GM21619 (cell line): ENCODE results near the gene TCEANC2.

Experiments used
- ATAC-seq: cut with Tn5 transposase; IDR thresholded peaks from one replicate; pipeline ENCODE4 v1.9.1; 2021; ENCODE audit not compliant: unreplicated experiment

The TCEANC2 gene

DNA sequence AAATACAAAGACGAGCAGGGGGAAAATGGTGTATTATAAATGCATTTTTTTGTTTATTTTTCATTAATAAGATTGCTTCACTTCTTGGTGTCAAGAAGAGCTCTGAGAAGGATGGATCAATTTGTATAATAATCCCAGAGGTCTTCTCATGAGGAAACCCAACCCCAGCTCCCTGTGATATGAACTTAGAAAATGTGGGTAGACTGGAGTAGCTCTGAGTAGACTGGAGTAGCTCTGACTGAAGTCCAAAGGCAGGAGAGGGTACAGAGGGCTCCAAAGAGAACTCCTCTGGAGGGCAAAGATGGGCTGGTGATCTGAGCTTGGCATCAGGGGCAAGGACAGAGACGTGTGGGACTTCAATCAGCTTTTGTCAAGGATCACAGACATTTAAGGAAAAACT lies 78.0 kb downstream of the TCEANC2 start:
- ATAC-seq, result no peak

DNA sequence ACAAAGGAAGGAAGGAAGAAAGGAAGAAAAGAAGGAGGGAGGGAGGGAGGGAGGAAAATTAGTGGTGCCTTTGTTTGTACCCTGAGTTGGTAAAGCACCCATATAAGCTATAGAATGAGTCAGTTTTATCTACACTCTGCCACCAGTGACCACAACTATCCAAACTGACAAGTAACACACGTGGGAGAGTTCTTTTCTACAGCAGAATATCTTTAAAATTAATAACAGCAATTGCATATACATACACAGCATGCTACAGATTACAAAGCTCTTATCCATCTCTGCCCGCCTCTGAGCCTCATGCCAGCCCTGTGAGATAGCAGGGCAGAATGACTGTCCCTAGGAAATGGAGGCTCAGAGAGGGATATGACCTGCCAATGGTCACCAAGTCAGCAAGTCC lies 79.1 kb downstream of the TCEANC2 start:
- no peak for ATAC-seq

GRCh38 chr1:54134295-54134694 lies 80.9 kb downstream of the TCEANC2 start:
- ATAC-seq, result no peak

GRCh38 chr1:54135436-54136120 lies 82.2 kb downstream of the TCEANC2 start:
- ATAC-seq, result no peak

DNA sequence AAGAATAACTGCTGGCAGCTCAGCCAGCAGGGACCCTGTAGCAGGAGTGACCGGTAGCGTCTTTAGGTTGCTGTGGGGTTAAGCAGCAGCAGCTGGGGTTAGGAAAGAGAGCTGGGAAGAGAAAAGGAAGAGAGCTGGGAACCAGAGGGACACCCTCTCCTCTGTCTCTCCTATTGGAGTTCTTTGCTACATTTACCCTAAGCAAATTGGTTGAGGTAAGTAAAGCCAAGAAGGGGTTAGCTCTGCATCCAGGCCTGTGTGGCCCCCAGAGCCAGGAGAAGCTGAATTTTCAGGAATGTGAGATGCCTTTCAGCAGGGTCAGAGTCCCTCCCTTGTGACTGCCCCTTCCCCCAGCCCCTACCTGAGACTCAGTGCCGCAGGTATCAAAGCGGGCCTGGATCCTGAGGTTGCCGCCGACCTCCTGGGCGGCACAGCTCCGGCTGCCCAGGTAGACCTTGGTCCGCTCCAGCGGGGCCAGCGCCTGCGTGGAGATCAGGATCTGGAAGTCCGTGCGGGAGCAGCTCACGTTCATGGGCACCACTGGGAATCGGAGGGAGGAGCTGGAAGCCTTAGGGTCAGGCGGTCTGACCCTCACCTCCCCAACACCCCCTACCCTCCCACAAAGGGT lies 83.0 kb downstream of the TCEANC2 start:
- no peak for ATAC-seq

DNA sequence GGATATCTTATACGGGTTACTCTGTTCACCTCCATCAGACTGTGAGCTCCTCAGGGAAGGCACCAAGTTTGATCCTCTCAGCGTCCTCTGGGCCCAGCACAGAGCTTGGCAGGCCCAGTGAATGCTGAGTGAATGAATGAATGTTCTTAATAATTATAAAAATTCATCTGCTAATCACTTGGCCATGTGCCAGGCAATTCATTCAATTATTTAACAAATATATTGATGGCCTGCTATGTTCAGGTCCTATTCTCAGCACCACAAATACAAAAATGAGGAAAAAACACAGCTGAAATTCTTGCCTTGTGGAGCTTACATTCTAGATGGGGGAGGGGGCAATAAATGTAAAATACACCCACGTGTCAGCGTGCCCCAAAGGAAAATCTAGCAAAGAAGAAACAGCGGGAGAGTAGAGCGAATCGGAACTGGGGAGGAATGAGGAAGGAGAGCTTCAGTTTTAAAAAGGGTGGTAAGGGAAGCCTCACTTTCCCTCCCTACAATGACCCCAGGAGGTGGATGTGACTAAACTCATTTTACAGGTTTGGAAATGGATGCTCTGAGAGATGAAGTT lies 83.6 kb downstream of the TCEANC2 start:
- no peak for ATAC-seq

- ATAC-seq, result no peak
Measured at GRCh38 chr1:54137534-54138061, 84.2 kb downstream of the TCEANC2 start.

DNA sequence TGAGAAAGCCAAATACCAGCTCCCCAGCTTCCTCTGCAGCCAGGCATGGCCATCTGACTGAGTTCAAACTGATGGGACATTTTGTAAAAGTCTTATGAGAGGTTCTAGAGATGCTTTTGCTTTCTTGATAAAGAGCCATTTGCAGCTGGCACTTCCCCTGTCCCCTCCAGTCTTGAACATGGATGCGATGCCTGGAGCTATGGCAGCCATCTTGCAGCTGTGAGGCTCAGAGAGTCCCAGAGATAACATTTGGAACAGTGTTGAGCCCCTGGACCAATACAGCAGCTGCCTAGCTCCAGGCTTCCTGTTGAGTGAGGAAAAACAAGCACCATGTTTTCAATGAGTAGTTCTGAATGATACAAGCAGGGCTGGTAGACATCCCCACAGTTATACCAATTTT lies 85.6 kb downstream of the TCEANC2 start:
- no peak for ATAC-seq

DNA sequence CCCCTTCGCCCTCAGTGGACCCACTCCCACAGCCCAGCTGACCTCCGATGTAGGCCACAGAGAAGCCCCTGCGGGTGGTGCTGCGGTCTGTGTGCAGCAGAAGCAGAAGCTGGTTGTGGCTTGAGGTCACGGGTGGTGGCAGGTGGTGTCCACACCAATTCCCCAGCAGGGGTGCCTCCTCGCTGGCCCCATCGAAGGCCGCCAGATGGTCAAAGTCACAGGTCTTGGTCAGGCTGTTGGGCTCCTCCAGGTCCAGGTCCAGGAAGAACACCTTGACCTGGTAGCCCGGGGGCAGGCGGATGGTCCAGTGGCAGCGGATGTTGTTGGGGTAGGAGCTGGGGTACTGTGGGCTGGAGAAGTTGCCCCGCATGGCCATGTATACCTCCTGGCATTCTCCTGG lies 86.3 kb downstream of the TCEANC2 start:
- ATAC-seq, result no peak

DNA sequence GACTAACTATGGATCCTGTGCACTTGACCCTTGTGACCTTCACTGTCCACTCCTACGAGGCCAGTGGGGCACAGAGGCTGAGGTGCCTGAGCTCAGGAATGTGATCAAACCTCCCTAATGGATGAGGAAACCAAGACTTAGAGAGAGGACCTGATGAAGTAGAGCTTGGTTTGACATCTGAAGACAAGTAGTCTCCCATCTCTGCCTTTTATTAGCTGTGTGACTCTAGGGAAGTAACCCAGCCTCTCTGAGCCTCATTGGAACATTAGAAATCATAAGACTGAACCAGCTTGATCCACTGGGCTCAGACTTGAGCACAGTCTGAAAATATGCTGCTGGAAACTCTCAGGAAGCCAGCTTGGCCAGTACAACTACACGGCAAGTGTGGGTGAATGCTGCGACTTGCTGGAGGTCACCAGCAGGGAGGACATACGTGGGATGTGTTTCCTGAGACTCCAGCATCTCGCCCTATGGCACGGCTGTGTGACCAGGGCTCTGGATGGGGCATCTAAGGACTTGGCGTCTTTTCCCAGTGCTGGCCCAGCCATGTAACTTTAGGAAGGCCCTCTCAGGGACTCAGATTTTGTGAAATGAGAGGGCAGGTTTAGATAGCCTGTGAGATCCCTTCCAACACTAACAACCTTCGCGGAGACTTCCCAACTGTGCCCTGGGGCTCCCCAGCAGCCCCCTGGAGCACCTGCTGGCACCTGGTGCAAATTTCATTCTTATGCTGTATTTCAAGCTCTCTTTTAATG lies 88.9 kb downstream of the TCEANC2 start:
- ATAC-seq, result no peak

GRCh38 chr1:54144366-54144765 lies 91.0 kb downstream of the TCEANC2 start:
- no peak for ATAC-seq

DNA sequence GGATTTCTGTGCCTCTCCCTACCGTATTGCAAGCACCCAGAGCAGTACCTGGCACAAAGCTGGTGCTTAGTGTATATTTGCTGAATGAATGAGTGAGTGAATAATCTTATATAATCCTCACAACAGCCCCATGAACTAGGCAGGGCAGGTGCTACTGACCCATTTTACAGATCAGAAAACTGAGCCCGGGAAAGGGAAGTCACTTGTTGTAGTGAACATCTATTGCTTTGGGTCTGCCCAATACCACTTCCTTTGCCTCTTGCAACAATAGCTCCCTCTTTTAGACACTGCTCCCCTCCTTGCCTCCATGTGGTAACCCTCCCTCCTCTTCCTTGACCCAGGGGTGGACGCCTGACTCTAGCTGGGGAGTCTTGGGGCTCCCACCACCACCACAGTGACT lies 96.3 kb downstream of the TCEANC2 start:
- ATAC-seq, result no peak

DNA sequence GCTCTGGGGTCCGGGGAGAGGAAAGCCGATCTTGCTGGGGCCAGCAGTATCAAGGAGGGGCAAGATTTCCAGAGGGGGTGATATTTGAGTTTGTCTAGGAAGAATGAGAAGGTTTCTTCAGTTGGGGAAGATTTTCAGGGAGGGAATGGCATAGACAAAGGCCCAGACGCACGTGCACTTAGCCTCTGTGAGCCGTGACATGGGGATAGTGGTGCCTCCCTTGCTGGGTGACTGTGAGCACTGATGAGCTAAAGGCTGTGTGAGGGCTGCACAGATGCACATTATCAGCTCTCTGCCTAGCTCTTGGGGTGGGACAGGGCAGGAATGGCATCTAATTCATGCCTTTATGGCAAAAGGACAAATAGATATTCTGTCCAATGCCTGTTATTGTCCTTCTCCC lies 97.6 kb downstream of the TCEANC2 start:
- ATAC-seq, result no peak

- ATAC-seq, result no peak
Measured at GRCh38 chr1:54152696-54153095, 99.3 kb downstream of the TCEANC2 start, which contains the start of gene CDCP2. Gene CDCP2 (minus strand): TSS chr1:54153000. CDS start chr1:54152922, 78 bp downstream.

DNA sequence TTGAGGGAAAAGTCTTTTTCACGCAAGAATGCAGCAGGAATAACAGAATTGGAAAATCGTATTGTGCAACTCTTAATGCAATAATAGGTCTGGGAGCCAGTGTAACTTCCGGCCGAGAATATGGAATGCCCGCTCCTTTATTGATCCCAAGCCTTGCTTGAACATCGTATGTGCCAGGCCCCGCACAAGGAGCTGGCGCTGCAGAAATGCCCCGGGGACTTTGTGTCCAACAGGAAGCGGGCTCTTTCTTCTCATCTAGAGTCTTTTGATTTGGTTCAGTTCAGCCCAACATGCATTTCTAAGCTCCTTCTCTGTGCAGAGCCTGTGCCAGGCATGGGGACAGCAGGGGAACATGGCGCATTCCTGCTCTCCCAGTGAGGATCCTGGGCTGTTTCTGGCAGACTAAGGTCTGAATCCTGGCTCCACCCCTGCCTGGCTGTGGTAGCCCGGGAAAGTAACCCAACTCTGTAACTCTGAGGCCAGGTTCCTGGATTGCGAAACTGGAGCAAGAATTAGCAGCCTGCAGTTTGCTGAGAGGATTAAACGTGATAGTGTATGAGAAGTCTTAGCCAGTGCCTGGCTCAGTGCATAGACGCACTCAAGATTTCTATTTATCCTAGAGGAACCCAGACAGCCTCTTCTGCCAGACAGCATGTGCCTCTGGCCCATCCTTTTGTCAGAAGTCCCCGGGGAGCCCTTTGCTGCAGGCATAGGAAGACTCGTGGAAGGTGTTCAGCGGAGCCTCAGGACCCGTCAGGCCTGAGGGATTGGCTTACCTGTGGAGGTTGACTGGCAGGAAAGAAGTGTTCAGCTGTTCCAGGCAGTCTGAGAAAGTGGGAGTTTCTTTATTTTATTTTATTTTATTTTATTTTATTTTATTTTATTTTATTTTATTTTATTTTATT lies 100.4 kb downstream of the TCEANC2 start:
- no peak for ATAC-seq
